Stimulated activated CD8-positive, alpha-beta memory T cell treated with anti-CD3 and anti-CD28 coated beads, Interleukin-15, amount 100 ng/mL, for 1 hour (primary cell): ENCODE results near the gene PRR14L.
"Not testable (repeated sequence)": the region's sequence is repeated elsewhere in the genome, so short reads cannot be mapped to it uniquely, and the experiment has no call there.

ENCODE experiments used
- DNase-seq: peaks from one replicate; pipeline ENCODE4 v3.0.0-alpha.2; 2020; ENCODE audit warnings: low read depth

PRR14L gene

DNA sequence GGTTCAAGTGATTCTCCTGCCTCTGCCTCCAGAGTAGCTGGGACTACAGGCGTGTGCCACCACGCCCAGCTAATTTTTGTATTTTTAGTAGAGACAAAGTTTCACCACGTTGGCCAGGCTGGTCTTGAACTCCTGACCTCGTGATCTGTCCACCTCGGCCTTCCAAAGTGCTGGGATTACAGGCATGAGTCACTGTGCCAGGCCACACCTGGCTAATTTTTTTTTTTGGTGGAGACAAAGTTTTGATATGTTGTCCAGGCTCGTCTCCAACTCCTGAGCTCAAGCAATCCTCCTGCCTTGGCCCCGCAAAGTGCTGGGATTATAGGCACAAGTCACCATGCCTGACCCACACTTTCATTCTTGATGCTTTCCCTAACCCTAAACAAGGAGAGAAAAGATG lies 9.6 kb downstream of the PRR14L start:
- not testable (repeated sequence) for DNase-seq

DNA sequence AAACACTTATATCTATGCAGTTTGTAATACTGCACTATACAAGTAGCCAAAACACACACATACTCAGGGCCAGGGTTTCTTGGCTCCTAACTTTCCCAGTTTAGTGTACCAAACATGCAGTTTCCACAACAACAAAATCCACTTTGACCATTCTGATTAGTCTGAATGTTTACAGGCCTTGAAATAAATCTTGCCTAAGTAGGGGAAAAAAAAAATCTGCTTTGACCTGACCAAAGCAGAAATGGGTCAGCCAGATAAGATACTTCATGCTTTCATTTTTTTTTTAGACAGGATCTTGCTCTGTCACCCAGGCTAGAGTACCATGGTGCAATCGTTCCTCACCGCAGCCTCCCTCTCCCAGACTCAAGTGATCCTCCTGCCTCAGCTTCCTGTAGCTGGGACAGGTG lies 10.1 kb downstream of the PRR14L start:
- no peak for DNase-seq

DNA sequence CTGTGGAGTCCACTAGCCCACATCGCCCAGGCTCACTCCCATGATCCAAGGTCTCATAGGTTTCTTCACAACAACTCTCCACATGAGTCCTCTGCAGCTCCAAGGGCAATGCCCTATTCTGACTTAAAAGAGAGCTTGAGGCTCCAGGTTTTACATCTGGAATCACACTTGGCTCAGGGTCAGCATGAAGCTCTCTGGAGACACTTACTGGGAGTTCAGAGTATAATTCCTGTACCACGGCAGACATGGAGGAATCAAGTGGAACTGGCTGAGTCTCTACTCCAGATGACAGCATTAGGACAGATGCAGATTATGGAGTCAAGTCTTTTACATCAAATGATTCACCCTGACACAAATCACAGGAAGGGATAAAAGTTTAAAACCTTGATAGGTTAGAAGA lies 11.4 kb downstream of the PRR14L start:
- DNase-seq = no peak

DNA sequence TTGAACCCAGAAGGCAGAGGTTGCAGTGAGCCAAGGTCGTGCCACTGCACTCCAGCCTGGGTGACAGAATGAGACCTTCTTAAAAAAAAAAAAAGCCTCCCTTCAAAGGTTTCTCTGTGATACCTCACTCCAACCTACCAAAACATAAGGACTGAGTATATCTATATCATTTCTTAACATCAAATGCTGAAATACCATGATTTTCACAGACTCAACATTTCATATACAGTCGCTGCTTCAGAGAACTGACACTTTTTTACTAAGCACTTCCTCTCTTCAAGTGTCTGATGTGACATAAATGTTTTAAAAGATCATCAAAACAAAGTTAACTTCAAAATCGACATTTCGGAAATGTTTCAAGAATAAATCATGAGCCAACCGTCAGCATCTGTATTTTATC lies 12.0 kb downstream of the PRR14L start:
- DNase-seq = no peak

DNA sequence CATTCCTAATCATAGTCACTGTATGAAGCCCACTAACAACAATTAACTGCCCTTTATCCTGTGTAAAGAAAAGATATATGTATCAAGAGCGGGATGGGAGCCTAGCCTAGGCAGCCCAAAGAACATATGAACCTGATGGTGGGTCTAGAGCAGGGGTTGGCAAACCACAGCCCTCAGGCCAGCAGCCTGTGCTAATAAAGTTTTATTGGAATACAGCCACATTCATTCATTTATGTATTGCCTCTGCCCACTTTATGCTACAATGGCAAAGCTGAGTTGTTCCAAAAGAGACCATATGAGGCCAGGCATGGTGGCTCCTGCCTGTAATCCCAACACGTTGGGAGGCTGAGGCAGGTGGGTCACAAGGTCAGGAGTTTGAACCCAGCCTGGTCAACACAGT lies 13.5 kb downstream of the PRR14L start:
- no peak for DNase-seq

DNA sequence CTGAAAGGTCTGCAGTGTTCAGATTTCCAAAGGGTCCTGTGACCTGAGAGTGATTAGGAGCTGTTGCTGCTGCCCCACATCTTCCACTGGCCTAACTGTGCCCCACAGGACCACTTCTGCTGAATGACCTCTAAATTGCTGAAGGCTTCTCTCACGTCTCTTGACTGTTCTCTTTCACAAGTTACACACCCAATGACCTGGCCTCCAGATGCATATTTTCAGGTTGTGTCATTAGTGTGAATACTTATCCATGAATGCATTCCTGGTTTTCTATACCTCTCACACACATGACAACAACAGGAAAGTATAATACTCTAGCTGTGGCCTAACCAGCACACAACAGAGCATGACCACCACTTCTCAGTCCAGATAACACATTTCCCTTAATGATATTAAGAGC lies 15.4 kb downstream of the PRR14L start:
- no peak for DNase-seq

DNA sequence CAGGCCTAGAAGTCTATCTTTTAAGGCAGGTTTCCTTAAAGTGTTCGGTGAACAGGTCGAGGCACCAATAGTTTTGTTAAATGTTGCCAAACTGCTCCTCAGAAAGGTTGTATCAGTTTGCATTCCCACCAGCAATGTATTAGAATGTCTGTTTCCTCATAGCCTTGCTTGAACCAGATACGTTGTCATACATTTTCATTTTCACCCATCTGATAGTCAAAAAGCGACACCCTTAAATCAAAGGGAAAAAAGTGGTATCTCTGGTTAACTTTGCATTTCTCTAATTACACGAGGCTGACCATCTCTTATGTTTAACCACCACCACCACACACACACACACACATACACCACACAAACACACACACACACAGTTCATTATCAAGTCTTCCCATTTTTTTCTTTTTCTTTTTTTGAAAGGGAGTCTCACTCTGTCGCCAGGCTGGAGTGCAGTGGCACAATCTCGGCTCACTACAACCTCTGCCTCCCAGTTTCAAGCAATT lies 16.3 kb downstream of the PRR14L start:
- no peak for DNase-seq

DNA sequence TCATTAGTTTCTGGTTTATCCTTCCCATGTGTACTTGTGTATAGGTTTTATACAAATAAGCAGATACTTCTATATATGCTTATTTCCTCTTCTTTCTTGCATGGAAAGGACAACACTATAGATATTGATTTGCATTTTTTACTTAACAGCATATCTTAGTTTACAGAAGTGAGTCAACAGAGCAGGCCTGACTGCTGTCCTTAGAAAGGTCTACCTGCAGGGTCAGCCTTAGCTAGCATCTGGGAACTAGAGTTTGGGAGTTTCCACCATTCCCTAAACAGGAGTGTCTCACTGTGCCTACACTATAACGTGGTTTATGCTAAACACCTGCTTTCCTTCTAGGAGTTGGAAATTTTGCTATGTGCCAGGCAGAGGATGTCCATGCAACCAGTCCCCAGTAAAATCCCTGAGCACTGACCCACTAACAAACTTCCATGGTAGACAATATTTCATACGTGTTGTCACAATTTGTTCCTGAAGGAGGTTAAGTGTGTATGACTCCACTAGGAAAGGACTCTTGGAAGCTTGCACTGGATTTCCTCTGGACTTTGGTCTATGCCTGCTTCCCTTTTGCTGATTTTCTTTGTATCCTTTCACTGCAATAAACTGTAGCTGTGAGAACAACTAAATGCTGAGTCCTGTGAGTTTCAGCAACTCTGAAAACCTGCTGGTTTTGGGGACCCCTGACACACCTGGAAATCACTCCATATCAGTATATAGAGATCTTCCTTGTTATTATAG lies 17.7 kb downstream of the PRR14L start:
- DNase-seq = no peak

DNA sequence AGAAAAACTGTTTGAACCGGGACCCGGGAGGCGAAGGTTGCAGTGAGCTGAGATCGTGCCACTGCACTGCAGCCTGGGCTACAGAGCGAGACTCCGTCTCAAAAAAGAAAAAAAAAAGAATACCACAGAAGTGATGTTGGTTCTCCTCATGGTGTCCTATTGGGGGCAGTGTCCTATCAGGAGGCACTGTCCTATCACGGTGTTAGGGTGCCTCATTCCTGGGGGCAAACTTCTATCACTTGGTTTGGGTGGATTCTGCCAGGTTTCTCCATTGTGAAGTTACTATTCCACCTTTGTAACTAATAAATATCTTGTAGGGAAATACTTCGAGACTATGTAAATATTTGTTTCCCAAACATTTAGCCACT lies 19.6 kb downstream of the PRR14L start:
- no peak for DNase-seq

DNA sequence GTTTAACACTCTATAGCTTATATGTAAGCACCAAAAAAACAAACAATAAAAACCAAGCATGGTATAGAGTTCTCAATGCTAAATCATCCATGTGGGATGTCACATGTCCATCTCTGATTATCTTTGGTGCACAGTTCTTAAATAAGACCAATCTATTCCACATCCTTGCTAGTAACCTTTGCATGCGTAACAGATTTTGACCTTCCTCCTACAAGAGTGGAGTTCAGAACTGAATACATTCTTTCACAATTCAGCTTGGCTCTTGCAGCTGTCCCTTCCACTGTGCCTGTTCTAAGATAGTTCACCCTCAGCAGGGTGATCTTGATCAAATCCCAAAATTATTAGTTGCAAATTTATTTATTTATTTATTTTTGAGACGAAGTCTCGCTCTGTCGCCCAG lies 21.1 kb downstream of the PRR14L start:
- DNase-seq = no peak

DNA sequence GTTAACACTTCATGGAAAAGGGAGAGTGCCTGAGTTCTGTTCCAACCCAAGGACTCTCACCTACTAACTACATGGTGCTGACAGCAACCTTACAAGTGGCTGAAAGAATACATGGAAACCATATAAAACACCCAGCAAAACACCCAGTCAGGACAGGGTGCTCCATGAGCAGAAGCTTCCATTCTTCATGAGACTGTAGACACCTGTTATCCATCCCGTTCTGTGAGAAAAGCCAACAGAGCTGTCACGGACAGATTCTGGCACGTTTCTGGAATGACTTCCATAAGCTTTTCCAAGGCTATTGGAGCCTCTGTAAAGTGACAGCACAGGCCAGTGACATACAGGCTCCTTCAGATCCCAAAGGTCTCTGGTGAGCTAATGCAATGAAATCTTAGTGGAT lies 23.2 kb downstream of the PRR14L start:
- DNase-seq = no peak

DNA sequence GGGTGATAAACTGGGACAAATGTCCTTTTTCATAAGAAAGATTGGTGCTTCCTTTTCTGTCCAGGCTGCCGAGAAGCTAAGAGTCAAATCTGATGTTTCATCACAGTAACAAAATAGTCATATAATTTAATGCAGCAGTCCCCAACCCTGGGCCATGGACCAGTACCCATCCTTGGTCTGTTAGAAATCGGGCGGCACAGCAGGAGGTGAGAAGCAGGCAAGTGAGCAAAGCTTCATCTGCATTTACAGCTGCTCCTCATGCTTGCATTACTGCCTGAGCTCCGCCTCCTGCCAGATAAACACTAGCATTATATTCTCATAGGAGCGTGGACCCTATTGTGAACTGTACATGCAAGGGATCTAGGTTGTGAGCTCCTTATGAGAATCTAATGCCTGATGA lies 26.2 kb downstream of the PRR14L start:
- DNase-seq = no peak

DNA sequence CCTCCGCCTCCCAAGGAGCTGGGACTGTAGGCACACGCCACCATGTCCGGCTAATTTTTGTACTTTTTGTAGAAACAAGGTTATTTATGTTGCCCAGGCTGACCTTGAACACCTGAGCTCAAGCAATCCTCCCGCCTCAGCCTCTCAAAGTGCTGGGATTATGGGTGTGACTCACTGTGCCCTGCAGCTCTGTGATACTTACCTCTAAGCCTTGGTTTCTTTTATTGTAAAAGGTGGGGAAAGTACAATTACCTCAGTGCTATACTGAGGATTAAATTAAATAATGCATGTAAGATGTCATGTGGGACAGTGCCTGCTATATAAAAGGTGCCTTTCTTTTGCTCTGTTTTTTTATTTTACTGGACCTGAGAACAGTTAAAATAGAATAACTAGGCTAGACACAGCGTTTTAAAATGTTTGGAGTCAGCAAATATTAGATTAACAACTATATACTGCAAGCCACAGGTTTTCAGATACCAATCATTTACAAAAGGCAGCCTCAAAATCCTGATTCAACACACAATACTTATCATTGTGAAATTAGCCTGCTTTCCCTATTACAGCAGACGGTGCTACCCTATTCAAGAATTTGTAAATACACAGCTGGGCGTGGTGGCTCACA lies 30.0 kb downstream of the PRR14L start:
- DNase-seq = no peak

DNA sequence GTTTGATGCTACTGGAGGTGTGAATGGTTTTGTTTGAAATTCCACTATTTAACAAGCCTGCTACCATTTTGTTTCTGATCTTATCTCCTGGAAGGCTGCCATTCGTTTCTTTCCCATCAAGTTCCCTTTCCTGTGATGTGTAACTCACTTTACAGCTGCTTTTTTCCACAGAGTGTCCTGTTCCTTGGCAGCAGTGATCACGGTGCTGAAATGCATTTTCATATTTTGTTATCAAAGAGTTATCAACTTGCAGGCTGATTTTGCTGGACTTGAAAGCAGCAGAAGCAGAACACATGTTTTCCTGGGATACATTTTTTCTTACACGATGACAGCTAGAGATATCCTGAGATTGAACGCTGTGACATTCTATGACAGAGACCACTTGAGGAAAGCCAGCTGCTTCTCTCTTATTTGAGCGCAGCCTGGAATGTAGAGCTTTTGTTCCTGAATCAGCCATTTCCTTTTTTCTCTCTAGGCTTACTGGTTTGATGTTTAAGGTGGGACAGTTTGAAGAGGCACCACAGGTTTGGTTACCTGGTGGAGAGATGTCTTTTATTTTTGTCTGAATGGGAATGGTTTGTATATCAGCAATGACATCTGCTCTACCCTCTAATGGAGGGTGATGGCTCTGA lies 34.7 kb downstream of the PRR14L start:
- no peak for DNase-seq

DNA sequence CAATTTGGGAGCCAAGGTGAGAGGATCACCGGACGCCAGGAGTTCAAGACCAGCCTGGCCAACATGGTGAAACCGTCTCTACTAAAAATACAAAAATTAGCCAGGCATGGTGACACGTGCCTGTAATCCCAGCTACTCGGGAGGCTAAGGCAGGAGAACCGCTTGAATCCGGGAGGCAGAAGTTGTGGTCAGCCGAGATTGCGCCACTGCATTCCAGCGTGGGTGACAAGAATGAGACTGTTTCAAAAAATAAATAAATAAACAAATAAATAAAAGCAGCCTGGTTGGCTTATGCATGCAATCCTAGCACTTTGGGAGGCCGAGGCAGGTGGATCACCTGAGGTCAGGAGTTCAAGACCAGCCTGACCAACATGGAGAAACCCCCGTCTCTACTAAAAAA lies 38.7 kb downstream of the PRR14L start:
- DNase-seq = not testable (repeated sequence)

DNA sequence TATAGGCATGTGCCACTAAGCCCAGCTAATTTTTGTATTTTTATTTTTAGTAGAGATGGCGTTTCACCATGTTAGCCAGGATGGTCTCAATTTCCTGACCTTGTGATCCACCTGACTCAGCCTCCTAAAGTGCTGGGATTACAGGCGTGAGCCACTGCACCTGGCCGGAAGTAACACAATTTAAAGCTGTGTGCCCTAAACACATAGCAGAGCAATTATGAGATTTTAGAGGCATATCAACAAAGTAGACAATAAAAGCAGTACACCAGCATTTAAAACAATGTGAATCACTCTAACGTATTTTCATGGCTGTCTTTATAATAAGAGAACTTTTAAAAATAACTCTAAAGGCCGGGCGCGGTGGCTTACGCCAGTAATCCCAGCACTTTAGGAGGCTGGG lies 42.4 kb downstream of the PRR14L start:
- DNase-seq = no peak

DNA sequence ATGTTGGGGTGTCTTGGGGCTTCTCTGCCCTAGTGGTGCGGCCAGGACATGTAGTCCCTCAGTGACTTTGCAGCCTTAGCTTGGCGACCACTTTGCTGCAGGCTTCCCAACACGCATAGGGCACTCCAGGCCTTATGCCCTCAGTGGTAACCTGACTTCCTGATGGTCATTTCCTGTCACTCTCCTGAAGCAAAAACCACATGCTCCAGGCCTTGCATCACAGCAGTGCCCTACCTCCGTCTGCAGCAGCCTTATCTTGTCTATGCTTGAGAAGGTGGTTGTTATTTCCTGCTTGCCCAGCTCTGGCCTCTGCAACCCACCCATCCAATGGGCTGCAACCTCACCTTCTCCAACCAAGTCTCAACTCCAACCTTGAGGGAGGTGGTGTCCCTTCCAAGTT lies 54.5 kb downstream of the PRR14L start:
- no peak for DNase-seq

DNA sequence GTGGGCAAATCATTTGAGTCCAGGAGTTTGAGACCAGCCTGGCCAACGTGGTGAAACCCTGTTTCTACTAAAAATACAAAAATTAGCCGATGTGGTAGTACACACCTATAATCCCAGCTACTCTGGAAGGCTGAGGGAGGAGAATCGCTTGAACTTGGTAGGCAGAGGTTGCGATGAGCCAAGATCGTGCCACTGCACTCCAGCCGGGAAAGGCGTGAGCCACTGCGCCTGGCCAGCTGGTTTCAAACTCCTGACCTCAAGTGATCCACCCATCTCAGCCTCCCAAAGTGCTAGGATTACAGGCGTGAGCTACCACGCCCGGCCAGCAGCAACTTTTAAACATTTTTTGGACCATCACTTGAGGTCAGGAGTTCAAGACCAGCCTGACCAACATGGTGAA lies 55.9 kb downstream of the PRR14L start:
- DNase-seq = not testable (repeated sequence)

DNA sequence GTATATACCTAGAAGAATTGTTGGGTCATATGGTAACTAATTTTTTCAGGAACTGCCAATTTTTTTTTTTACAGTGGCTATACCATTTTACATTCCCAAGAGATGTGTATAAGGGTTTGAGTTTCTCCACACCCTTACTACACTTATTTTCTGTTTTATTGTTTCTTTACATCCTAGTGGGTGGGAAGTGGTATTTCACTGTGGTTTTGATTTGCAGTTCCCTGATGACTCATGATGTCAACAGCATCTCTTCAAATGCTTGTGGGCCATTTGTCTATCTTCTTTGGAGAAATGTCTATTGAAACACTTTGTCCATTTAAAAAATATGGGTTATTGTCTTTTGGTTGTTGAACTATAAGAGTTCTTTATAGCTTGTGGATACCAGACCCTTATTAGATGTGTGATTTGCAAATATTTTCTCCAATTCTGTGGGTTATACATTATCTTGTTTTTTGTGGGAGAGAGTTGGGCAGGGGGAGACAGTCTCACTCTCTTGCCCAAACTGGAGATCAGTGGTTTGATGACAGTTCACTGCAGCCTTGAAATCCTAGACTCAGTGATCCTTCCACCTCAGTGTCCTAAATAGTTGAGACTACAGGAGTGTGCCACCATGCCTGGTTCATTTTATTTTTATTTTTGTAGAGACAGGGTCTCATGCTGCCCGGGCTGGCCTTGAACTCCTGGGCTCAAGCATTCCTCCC lies 57.6 kb downstream of the PRR14L start:
- no peak for DNase-seq

DNA sequence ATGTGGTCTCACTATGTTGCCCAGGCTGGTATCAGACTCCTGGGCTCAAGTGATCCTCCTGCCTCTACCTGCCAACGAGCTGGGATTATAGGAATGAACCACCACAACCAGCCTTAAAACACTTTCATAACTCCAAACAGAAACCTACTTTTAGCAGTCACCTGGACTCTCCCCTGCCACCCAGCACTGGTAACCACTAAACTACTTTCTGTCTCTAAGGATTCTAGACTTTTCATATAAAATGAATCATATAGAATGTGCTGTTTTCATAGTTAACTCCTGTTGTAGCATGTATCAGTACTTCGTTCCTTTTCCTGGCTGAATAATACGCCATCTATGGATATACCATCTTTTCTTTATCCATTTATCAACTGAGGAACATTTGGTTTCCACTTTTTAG lies 58.5 kb downstream of the PRR14L start:
- DNase-seq = no peak

DNA sequence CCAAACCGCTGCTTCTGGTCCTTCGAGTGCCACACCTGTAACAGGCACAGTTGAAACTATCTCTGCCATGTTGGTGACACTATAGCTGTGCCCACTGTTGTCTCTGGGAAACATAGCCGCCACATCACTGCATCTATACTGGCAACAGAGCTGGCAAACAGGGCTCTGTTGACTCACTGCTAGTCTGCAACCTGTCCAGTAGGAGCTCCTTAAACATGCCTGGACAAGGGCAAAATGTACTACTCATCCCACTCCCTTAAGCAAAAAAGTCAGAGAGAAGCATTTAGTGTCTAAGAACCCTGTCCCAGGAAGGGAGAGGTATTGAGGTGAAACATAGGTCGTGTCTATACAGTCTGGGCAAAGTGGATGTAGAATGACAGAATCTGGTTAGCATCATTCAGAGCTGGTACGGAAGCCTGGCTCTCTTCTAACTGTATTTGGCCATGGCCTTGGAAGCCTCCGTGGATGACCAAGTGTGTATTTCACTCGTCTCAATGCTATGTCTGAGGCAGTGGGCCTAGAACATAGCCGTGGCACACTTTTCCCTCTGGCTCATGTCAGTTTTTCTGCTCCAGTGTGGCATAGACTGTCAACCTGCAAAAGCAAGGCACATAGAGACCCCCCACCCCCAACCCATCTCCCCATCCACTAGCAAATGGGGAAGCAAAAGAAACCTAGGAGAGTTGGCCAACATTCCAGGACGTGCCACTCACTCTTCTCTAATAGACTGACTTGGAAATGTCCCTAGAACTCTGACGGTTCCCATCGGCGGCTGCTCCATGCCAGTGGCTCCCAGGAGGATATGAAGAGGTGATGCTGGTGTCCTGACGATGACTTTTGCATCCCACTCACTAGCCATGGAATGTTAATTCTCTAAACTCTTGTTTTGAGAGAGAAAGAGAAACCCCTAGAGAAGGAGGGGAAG lies 66.5 kb downstream of the PRR14L start:
- no peak for DNase-seq

DNA sequence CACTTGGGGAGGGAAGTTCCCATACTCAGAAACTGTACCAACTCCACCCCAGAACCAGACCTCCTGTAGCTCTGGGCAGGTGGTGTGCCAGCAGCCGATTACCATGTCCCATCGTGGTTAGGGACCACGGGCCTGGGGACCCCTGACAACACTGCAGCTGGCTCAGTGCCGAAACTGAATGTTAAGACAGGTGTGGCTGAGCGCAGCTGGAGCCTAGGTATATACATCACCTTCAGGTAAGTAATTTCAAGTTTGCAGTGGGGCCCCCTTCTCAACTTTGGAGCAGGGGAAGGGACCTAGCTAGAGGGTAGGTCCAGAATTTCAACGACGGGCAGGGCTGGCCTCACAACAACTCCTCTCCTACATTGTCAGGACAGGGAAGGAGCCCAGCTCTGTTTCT lies 67.2 kb downstream of the PRR14L start:
- DNase-seq = no peak
